OCI-LY3 (cell line): Measurements from ENCODE around the gene DHDH.

Experiments used
- H2AFZ ChIP-seq: fragments of 200-600, 300-600 bp; shearing (Covaris generic); 2 replicates; pipeline ENCODE4 v1.6.0; 2014; ENCODE audit warnings: antibody characterized with exemption, low read depth, low read length
- H3K27ac ChIP-seq: fragments of 200-600, 300-600 bp; sonication (generic); 2 replicates; pipeline ENCODE4 v1.5.1; 2014; ENCODE audit warnings: mild to moderate bottlenecking, low read length, moderate library complexity, mixed read lengths
- H3K27me3 ChIP-seq: fragments of 200-600, 300-600 bp; sonication (generic); 2 replicates; pipeline ENCODE4 v1.6.1; 2014; ENCODE audit warnings: low read depth, low read length, mixed read lengths
- H3K36me3 ChIP-seq: fragments of 200-600, 300-600 bp; sonication (generic); replicated peaks from 2 replicates; pipeline ENCODE3; 2014; ENCODE audit warnings: low read depth, low read length, mixed read lengths
- H3K4me1 ChIP-seq: fragments of 300-600, 200-600 bp; sonication (generic); 2 replicates; pipeline ENCODE4 v1.6.1; 2014; ENCODE audit warnings: low read length, mixed read lengths
- H3K4me2 ChIP-seq: fragments of 200-600, 300-600 bp; sonication (generic); 2 replicates; pipeline ENCODE4 v1.6.1; 2014; ENCODE audit warnings: low read length, mixed read lengths
- H3K4me3 ChIP-seq: fragments of 300-600, 200-600 bp; sonication (generic); 2 replicates; pipeline ENCODE4 v1.5.1; 2014; ENCODE audit warnings: antibody characterized with exemption, mild to moderate bottlenecking, low read length, moderate library complexity
- H3K79me2 ChIP-seq: fragments of 300-600, 200-600 bp; shearing (Covaris generic); 2 replicates; pipeline ENCODE4 v1.6.1; 2014; ENCODE audit warnings: mild to moderate bottlenecking, low read length, mixed read lengths
- H3K9ac ChIP-seq: fragments of 300-600, 200-600 bp; shearing (Covaris generic); 2 replicates; pipeline ENCODE4 v1.6.0; 2014; ENCODE audit warnings: mild to moderate bottlenecking, low read length, moderate library complexity
- H3K9me3 ChIP-seq: fragments of 200-600, 300-600 bp; shearing (Covaris generic); 2 replicates; pipeline ENCODE4 v1.6.1; 2014; ENCODE audit warnings: low read length, mixed read lengths; ENCODE audit not compliant: insufficient read depth
- H4K20me1 ChIP-seq: fragments of 200-600, 300-600 bp; sonication (generic); 2 replicates; pipeline ENCODE4 v1.6.1; 2016; ENCODE audit warnings: low read length, mixed read lengths; ENCODE audit not compliant: insufficient read depth
- EZH2phosphoT487 ChIP-seq: fragments of 200-600 bp; shearing (Covaris generic); IDR thresholded peaks from 2 replicates; pipeline ENCODE4 v1.6.1; 2018; ENCODE audit warnings: antibody characterized with exemption, mixed run types, low read depth
- TF ChIP-seq, protein P1 (sequence below): fragments of 200-600, 300-600 bp; sonication (generic); IDR thresholded peaks from 2 replicates; pipeline ENCODE4 v1.5.1; 2014; ENCODE audit warnings: antibody characterized with exemption, low read length, low read depth

Gene DHDH

DNA sequence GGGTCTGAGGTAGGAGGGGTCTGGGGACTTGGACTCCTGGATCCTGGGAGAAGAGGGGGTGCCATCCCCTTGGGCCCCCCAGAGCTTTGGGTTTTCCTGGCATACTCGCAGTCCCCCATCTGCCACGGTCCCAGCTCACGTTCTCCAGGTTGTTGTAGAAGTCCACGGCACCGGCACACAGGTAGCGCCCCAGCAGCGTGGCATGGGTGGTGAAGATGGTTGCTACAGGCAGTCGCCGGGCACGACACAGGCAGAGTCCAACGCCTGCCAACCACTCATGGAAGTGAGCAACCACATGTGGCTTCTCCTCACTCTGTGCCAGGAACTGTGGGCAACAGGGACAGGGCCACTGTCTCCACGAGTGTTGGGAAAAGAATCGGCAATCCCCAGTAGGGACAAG is 52.2 kb downstream of the DHDH start:
- H4K20me1 ChIP-seq = no peaks in the 10 kb centered on the region
- H3K9me3 ChIP-seq = no peaks in the 10 kb centered on the region
- H3K36me3 ChIP-seq = peaks cover 41% of the 10 kb centered on the region
- no peaks in the 10 kb centered on the region for H3K4me1 ChIP-seq
- no peak overlapping the region for H3K4me3 ChIP-seq
- H3K4me2 ChIP-seq = no peak overlapping the region
- no peak for TF ChIP-seq EZH2phosphoT487
- TF ChIP-seq, protein P1, sequence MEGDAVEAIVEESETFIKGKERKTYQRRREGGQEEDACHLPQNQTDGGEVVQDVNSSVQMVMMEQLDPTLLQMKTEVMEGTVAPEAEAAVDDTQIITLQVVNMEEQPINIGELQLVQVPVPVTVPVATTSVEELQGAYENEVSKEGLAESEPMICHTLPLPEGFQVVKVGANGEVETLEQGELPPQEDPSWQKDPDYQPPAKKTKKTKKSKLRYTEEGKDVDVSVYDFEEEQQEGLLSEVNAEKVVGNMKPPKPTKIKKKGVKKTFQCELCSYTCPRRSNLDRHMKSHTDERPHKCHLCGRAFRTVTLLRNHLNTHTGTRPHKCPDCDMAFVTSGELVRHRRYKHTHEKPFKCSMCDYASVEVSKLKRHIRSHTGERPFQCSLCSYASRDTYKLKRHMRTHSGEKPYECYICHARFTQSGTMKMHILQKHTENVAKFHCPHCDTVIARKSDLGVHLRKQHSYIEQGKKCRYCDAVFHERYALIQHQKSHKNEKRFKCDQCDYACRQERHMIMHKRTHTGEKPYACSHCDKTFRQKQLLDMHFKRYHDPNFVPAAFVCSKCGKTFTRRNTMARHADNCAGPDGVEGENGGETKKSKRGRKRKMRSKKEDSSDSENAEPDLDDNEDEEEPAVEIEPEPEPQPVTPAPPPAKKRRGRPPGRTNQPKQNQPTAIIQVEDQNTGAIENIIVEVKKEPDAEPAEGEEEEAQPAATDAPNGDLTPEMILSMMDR = no peak
- H3K27me3 ChIP-seq = no peaks in the 10 kb centered on the region
- no peak overlapping the region for H2AFZ ChIP-seq
- no peaks in the 10 kb centered on the region; the same call in 1 of the 2 replicates for H3K79me2 ChIP-seq
- H3K9ac ChIP-seq = no peak overlapping the region
- no peak overlapping the region for H3K27ac ChIP-seq

DNA sequence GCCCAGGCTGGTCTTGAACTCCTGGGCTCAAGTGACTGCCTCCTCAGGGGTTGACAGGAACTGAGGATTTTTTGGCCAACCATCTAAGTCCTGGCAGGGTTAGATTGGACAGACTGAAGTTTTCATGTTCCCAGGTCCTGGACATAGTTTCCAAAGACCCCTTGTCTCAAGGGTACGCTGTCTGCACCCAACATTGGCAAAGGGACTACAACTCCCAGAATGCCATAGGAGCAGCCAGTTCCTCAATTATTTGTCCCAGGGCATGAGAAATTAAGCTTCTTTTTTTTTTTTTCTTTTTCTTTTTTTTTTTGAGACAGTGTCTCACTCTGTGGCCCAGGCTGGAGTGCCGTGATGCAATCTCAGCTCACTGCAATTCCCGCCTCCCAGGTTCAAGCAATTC is 52.7 kb downstream of the DHDH start:
- no peak overlapping the region for H3K4me3 ChIP-seq
- no peak overlapping the region for H3K4me2 ChIP-seq
- no peaks in the 10 kb centered on the region for H3K9me3 ChIP-seq
- no peak for TF ChIP-seq EZH2phosphoT487
- TF ChIP-seq, protein P1 = no peak
- H3K79me2 ChIP-seq = peaks cover 3% of the 10 kb centered on the region; the same call in 1 of the 2 replicates
- H3K9ac ChIP-seq = no peak overlapping the region
- H4K20me1 ChIP-seq = no peaks in the 10 kb centered on the region
- no peak overlapping the region for H2AFZ ChIP-seq
- peaks cover 45% of the 10 kb centered on the region for H3K36me3 ChIP-seq
- no peaks in the 10 kb centered on the region for H3K27me3 ChIP-seq
- no peaks in the 10 kb centered on the region for H3K4me1 ChIP-seq
- H3K27ac ChIP-seq = no peak overlapping the region

DNA sequence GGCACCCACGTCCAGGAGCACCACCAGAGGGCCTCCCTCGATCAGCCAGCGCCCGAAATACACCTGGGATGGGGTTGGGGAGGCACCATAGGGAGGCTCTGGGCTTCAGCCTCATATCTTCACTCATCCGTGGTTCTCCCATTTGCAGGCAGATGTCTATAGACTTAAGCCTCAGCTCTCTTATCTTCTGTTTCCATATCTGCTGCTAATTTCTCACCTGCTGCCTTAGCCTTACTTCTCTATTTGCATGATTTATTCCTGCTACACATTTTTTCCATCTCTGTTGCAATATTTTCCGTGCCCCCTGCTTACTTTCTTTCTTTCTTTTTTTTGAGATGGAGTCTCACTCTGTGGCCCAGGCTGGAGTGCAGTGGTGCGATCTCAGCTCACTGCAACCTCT is 53.8 kb downstream of the DHDH start:
- Histone ChIP-seq H4K20me1 (peaks cover 6% of the 10 kb centered on the region; the same call in 1 of the 2 replicates), H2AFZ (no peak overlapping the region), H3K9me3 (no peaks in the 10 kb centered on the region), H3K79me2 (peaks cover 14% of the 10 kb centered on the region), H3K4me2 (no peak overlapping the region), H3K27ac (no peak overlapping the region), H3K4me1 (peaks cover 7% of the 10 kb centered on the region), H3K4me3 (no peak overlapping the region), H3K27me3 (no peaks in the 10 kb centered on the region), H3K36me3 (peaks cover 36% of the 10 kb centered on the region), H3K9ac (no peak overlapping the region)
- no peak for TF ChIP-seq EZH2phosphoT487
- TF ChIP-seq, protein P1 = no peak

DNA sequence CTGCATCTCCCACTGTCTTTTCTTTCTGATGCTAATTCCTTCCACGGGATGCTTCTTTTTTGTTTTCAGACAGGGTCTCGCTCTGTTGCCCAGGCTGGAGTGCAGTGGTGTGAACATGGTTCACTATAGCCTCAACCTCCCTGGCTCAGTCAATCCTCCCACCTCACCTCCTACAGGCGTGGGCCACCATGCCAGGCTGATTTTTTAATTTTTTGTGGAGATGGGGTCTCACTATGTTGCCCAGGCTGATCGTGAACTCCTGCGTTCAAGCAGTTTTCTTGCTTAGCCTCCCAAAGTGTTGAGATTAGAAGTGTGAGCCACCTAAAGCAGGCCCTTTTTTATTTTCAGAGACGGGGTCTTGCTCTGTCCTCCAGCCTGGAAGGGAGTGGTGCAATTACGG is 54.8 kb downstream of the DHDH start:
- TF ChIP-seq, protein P1 = no peak
- no peak for TF ChIP-seq EZH2phosphoT487

More for the DNA sequence above, 54.8 kb downstream of the DHDH start:
- peaks cover 7% of the 10 kb centered on the region for H3K4me1 ChIP-seq
- no peak overlapping the region for H3K4me3 ChIP-seq
- no peak overlapping the region for H2AFZ ChIP-seq
- H3K9me3 ChIP-seq = no peaks in the 10 kb centered on the region
- H3K4me2 ChIP-seq = no peak overlapping the region
- H3K36me3 ChIP-seq = peaks cover 27% of the 10 kb centered on the region
- peaks cover 6% of the 10 kb centered on the region; the same call in 1 of the 2 replicates for H4K20me1 ChIP-seq
- H3K27me3 ChIP-seq = no peaks in the 10 kb centered on the region
- H3K9ac ChIP-seq = no peak overlapping the region
- H3K27ac ChIP-seq = no peak overlapping the region
- H3K79me2 ChIP-seq = peaks cover 21% of the 10 kb centered on the region
